Endodermal cell (in vitro differentiated cells): ENCODE data around the gene RSRC1. TPM values are rescaled to one million over a fixed set of nuclear protein-coding genes. Genes with fewer than 3 reads are reported as not detected.
"Not testable (repeated sequence)": the region's sequence is repeated elsewhere in the genome, so short reads cannot be mapped to it uniquely, and the experiment has no call there.

Experiments
- DNase-seq: peaks from one replicate; pipeline ENCODE4 v3.0.0-alpha.2; 2017
- H3K27ac ChIP-seq: 2 replicates; pipeline ENCODE4 v1.5.1; 2013; ENCODE audit warnings: mild to moderate bottlenecking, low read depth, low read length, moderate library complexity
- H3K27me3 ChIP-seq: 2 replicates; pipeline ENCODE4 v1.6.1; 2013; ENCODE audit warnings: mild to moderate bottlenecking, low read length, moderate library complexity; ENCODE audit not compliant: insufficient read depth, control insufficient read depth, poor library complexity, severe bottlenecking
- H3K36me3 ChIP-seq: 2 replicates; pipeline ENCODE4 v1.7.0; 2013; ENCODE audit warnings: mild to moderate bottlenecking, low read length, moderate library complexity; ENCODE audit not compliant: control insufficient read depth, insufficient read depth
- H3K4me1 ChIP-seq: one replicate; pipeline ENCODE4 v1.7.0; 2013; ENCODE audit warnings: low read length; ENCODE audit not compliant: control insufficient read depth, insufficient read depth
- H3K4me3 ChIP-seq: 2 replicates; pipeline ENCODE4 v1.5.1; 2013; ENCODE audit warnings: mild to moderate bottlenecking, low read length, moderate library complexity
- H3K9ac ChIP-seq: 2 replicates; pipeline ENCODE4 v1.6.1; 2013; ENCODE audit warnings: mild to moderate bottlenecking, low read length, moderate library complexity; ENCODE audit not compliant: poor library complexity, severe bottlenecking; ENCODE audit errors: extremely low read depth
- H3K9me3 ChIP-seq: 2 replicates; pipeline ENCODE4 v1.6.1; 2013; ENCODE audit warnings: mild to moderate bottlenecking, low read length, moderate library complexity; ENCODE audit not compliant: control insufficient read depth
- H3K27ac Mint-ChIP-seq: 2 replicates; pipeline ENCODE4 v1.8.0; 2020; ENCODE audit warnings: mixed read lengths
- H3K27me3 Mint-ChIP-seq: 2 replicates; pipeline ENCODE4 v1.8.0; 2021; ENCODE audit warnings: mild to moderate bottlenecking, mixed read lengths; ENCODE audit not compliant: insufficient read depth
- H3K36me3 Mint-ChIP-seq: 2 replicates; pipeline ENCODE4 v1.8.0; 2020; ENCODE audit warnings: low read depth, mixed read lengths
- H3K4me1 Mint-ChIP-seq: 2 replicates; pipeline ENCODE4 v1.8.0; 2020; ENCODE audit warnings: mixed read lengths
- H3K4me3 Mint-ChIP-seq: 2 replicates; pipeline ENCODE4 v1.8.0; 2020; ENCODE audit warnings: mild to moderate bottlenecking, moderate library complexity, mixed read lengths
- H3K9me3 Mint-ChIP-seq: 2 replicates; pipeline ENCODE4 v1.8.0; 2020; ENCODE audit warnings: mild to moderate bottlenecking, mixed read lengths
- CTCF ChIP-seq: fragments of 200-600 bp; sonication (generic); conservative IDR thresholded peaks from 2 replicates; pipeline ENCODE4 v1.5.0; 2021; ENCODE audit warnings: antibody characterized with exemption, mild to moderate bottlenecking
- WGBS, 2 experiments: methylation state at CpG; one replicate each; pipeline versions ENCODE4 v1.1.5 to v1.1.7; 2013; ENCODE audit warnings: missing lambda C conversion rate in 2 of 2, mixed read lengths in 1 of 2; ENCODE audit not compliant: insufficient coverage in 1 of 2, insufficient read length in 1 of 2; 5-methylcytosine and 5-hydroxymethylcytosine counted together
- total RNA-seq, 2 donors: library from RNA; stranded (reverse); fragmentation: NEBNext Ultra II Directional in 1 of 2; extraction: Animal tissue kit (Norgen Biotek cat#: 25700) in 1 of 2; gene quantifications; 2 replicates in 1 of 2; 3 replicates in 1 of 2; pipeline ENCODE4 v1.2.1, GENCODE V29; 2021

RSRC1 gene
- total RNA-seq, 2 donors from 2014 or later = 45.3 to 52.1 TPM

GRCh38 chr3:158314426-158315357 lies 204.8 kb downstream of the RSRC1 start:
- Mint-ChIP-seq H3K9me3 (no peaks in the 10 kb centered on the region), H3K27ac (no peak overlapping the region), H3K27me3 (no peaks in the 10 kb centered on the region), H3K4me3 (no peak overlapping the region), H3K4me1 (peaks cover 2% of the 10 kb centered on the region), H3K36me3 (no peaks in the 10 kb centered on the region)
- no peaks in the 10 kb centered on the region for H3K27me3 ChIP-seq
- H3K36me3 ChIP-seq = no peaks in the 10 kb centered on the region
- no peaks in the 10 kb centered on the region for H3K9me3 ChIP-seq
- H3K9ac ChIP-seq = no peak overlapping the region
- no peak for TF ChIP-seq CTCF
- DNase-seq = no peak
- H3K27ac ChIP-seq = no peak overlapping the region
- H3K4me1 ChIP-seq = peaks cover 10% of the 10 kb centered on the region
- no peak overlapping the region for H3K4me3 ChIP-seq
- WGBS, 2 experiments = 94 to 97% methylated on average over 2 to 6 of the region's 6 CpGs

DNA sequence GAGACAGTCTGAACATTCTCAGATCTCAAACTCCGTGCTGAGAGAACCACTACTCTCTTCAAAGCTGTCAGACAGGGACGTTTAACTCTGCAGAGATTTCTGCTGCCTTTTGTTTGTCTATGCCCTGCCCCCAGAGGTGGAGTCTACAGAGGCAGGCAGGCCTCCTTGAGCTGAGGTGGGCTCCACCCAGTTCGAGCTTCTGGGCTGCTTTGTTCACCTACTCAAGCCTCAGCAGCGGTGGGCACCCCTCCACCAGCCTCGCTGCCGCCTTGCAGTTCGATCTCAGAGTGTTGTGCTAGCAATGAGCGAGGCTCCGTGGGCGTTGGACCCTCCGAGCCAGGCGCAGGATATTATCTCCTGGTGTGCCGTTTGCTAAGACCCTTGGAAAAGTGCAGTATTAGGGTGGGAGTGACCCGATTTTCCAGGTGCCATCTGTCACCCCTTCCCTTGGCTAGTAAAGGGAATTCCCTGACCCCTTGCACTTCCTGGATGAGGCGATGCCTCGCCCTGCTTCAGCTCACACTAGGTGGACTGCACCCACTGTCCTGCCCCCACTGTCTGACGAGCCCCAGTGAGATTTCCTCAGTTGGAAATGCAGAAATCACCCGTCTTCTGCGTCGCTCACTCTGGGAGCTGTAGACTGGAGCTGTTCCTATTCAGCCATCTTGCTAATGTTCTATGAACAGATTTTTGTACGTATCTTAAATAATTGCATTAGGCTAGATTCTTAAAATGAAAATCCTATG lies 220.0 kb downstream of the RSRC1 start:
- not testable (repeated sequence) for H3K9me3 ChIP-seq, H3K9me3 Mint-ChIP-seq, H3K27me3 ChIP-seq, H3K36me3 Mint-ChIP-seq, H3K4me1 ChIP-seq, H3K4me3 ChIP-seq, H3K27me3 Mint-ChIP-seq, H3K27ac ChIP-seq, H3K9ac ChIP-seq, H3K36me3 ChIP-seq
- DNase-seq = peak; percentile 77
- 71 to 72% methylated on average over 15 to 21 of the region's 21 CpGs for WGBS, 2 experiments
- peak; percentile 19 for TF ChIP-seq CTCF
- Mint-ChIP-seq H3K4me1 (peaks cover 21% of the 10 kb centered on the region), H3K4me3 (peak overlapping the region; percentile 64), H3K27ac (peak overlapping the region; percentile 90)

DNA sequence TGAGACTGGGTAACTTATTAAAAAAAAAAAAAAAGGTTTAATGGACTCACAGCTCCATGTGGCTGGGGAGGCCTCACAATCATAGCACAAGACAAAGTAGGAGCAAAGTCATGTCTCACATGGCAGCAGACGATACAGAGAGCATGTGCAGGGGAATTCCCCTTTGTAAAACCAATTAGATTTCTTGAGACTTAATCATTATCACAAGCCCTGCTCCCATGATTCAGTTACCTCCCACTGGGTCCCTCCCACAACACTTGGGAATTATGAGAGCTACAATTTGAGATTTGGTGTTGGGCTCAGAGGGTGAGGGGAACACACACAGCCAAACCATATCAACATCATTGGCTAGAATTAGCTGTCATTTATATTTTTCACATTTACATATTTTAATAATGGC lies 221.0 kb downstream of the RSRC1 start:
- Mint-ChIP-seq H3K27ac (no peak overlapping the region), H3K36me3 (no peaks in the 10 kb centered on the region), H3K4me3 (no peak overlapping the region), H3K9me3 (no peaks in the 10 kb centered on the region), H3K27me3 (no peaks in the 10 kb centered on the region), H3K4me1 (peaks cover 21% of the 10 kb centered on the region)
- Histone ChIP-seq H3K9ac (no peak overlapping the region), H3K27me3 (no peaks in the 10 kb centered on the region), H3K27ac (no peak overlapping the region), H3K4me3 (no peak overlapping the region), H3K36me3 (no peaks in the 10 kb centered on the region), H3K4me1 (no peaks in the 10 kb centered on the region), H3K9me3 (no peaks in the 10 kb centered on the region)
- no peak for DNase-seq
- 96 to 100% methylated on average over 1 of the region's 1 CpG for WGBS, 2 experiments
- TF ChIP-seq CTCF = no peak
